Germinal center (tissue), 1 donor: Measurements from ENCODE around the gene LRRC8E.
"Not testable (repeated sequence)": the region's sequence is repeated elsewhere in the genome, so short reads cannot be mapped to it uniquely, and the experiment has no call there.

Experiments used
- DNase-seq: peaks from one replicate; pipeline ENCODE4 v3.0.0; 2012; ENCODE audit warnings: mixed read lengths, low spot score

The LRRC8E gene

DNA sequence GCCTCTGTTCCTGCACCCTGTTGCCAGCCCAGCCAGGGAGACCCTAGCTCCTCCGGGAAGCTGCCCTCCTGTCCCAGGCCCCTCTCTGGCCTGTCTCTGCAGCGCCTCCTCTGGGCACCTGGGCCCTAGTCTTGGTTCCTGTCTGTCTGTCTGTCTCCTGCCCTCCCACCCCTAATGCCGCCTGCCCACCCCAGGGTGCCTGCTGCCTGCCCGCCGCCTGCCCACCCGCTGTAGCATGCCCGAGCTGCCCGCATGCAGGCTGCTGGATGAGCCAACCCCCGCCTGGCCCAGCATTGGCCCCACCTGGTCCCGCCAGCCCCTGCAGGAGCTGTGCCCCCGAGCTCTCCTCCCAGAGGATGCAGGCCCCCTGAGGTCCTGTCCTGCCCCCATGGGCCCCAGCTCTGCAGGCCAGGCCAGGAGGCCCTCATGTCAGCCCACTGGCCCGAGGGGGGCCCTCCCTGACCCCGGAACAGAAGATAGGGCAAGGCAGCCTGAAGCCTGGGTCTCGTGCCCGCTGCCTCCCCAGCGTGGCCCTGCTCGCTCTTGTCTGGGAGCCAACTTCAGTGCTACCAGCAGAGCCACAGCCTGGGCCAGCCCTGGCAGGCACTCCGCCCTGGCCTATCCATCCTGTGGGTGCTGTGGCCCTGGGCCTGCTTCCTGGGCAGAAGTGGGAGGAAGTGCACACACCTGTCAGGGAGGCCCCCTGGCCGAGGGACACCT lies 20.6 kb downstream of the LRRC8E start:
- DNase-seq = no peak

DNA sequence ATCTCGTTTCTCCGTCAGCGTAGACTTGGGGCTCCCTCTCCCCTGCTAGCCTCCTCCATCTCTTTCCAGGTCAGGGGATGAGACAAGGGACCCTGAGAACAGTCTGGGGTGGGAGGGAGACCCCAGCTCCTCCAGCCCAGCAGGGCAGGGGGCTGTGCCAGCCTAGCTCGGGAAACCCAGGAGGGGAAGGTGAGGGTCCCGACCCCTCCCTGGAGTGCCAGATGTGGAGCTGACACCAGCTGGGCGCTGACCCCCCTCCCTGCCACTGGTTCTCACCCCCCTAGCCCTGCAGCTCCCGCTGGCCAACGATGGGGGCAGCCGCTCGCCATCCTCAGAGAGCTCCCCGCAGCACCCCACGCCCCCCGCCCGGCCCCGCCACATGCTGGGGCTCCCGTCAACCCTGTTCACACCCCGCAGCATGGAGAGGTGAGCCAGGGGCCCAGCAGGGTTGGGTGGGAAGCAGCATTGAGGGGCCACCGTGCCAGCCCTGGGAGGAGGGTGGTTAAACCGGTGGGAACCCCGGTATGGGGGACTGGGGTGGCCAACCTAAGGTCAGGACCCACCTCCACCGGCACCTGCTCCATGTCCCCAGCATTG lies 21.3 kb downstream of the LRRC8E start:
- no peak for DNase-seq

DNA sequence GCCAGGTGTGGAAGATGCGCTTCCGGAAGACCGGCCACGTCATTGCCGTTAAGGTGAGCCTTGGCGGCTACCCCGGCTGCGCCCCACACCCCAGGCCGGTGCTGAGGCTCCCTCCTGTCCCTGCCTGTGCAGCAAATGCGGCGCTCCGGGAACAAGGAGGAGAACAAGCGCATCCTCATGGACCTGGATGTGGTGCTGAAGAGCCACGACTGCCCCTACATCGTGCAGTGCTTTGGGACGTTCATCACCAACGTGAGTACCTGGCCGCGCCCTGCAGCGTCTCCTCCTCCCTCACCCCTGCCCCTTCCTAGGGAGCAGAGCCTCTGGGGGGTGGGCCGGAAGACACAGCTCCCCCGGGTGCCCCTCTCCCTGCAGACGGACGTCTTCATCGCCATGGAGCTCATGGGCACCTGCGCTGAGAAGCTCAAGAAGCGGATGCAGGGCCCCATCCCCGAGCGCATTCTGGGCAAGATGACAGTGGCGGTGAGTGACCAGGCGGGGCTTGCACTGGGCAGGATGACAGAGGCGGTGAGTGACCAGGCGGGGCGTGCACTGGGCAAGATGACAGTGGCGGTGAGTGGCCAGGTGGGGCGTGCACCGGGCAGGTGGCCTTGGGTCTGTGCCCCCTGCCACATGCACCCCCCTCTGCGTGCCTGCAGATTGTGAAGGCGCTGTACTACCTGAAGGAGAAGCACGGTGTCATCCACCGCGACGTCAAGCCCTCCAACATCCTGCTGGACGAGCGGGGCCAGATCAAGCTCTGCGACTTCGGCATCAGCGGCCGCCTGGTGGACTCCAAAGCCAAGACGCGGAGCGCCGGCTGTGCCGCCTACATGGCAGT lies 22.2 kb downstream of the LRRC8E start:
- no peak for DNase-seq

DNA sequence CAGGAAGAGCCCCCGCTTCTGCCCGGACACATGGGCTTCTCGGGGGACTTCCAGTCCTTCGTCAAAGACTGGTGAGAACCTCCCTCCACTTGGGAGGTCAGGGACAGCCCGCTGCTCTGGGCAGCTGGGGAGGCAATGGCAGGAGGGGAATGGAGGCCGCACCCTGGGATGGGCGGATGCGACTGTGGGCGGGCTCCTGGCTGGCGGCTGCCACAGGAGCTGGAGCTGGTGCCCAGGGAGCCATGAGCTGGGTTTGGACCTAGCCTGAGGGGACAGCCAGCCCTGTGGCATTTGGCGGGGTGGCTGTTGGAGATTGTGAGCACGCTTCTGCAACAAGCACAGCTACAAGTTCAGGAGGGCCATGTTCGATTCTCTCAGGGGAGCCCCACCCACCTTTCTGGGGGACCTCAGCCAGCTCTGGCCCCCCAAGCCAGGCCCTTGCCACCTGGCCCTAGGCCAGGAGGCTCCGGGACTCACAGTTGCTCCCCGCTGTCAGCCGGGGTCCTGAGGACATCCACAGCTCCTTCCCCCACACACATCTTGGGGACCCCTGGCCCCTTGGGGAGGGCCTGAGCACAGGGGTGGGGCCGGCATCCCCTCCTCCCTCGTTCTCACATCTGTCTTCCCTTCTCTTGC lies 23.3 kb downstream of the LRRC8E start:
- no peak for DNase-seq

DNA sequence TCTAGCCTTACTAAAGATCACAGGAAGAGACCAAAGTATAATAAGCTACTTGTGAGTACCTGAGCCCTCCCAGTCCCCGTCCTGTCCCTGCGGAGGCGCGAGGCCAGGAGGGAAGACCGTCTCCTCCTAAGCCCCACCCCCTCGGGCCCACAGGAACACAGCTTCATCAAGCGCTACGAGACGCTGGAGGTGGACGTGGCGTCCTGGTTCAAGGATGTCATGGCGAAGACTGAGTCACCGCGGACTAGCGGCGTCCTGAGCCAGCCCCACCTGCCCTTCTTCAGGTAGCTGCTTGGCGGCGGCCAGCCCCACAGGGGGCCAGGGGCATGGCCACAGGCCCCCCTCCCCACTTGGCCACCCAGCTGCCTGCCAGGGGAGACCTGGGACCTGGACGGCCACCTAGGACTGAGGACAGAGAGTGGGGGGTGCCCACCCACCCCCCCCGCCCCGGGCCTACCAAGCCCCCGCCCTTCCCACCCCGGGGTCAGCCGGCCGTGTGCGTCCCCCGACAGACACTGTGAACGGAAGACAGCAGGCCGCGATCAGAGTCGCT lies 23.9 kb downstream of the LRRC8E start:
- no peak for DNase-seq

DNA sequence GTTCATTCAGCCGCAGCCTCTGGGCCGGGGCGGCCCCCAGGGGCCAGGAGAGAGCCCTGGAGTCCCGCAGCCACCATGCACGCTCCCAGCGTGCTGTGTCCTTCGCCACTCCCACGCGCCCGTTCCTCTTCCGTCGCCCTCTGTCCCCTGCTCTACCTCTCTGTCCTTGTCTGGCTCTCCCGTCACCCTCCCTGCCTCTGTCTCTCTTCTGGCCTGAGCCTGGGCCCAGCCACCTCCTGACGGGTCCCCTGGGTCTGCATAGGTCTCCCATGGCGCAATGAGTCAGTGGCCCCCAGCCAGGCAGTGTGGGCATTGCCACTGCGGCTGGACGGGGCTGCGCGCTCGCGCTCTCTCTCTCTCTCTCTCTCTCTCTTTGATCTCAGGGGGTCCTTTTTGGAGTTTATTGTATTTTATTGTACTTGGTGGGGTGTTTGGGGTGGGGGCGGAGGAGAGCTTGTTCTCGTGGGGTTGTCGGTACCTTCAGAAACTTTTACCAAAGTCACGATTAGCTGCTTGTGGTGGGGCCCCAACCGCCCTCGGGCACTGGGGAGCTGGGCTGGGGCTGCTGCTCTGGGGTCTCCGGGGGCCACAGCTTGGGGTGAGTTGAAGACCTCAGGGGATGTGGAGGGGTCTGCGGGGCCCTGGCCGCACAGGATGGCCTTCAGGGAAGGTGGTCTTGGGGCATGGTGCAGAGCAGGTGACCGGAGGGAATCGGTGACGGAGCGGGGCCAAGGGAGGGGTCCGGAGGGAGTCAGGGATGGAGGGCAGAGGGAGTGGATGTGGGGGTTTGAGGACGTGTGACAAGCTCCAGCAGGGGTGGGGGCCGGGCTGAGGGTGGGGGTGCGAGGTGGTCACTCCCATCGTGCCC lies 24.6 kb downstream of the LRRC8E start:
- no peak for DNase-seq

DNA sequence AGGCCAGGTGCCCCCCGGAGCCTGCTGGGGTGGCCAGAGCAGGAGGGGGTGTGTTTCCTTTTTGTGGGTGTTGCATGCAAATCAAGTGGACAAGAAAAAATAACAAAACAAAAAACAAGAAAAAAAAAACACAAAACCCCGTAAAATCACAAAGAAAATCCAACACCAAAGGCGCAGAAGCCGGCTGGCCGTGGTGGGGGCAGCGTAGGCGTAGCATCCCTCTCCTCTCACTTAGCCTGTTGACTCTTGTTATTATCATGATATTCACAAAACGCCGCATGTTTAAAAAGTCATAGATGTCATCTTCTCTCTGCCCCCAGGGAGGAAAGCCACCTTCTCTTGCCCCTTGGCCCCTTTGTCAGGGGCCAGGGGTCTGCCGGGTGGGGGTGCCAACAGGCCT lies 25.3 kb downstream of the LRRC8E start:
- no peak for DNase-seq

DNA sequence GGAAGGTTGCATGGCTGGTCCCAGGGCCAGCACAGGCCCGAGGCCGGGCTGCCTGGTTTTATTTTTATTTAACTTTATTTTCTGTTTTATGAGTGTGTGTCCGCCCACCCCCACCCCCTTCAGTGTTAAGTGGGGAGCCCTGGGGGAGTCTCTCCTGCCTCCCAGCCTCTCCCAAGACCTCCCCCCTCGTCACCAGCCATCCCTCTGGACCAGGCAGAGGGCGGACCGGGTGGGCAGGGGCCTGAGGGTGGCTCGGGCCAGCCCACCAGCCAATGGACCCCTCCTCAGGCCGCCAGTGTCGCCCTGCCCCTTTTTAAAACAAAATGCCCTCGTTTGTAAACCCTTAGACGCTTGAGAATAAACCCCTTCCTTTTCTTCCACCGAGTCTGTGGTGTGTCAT lies 25.8 kb downstream of the LRRC8E start:
- no peak for DNase-seq

DNA sequence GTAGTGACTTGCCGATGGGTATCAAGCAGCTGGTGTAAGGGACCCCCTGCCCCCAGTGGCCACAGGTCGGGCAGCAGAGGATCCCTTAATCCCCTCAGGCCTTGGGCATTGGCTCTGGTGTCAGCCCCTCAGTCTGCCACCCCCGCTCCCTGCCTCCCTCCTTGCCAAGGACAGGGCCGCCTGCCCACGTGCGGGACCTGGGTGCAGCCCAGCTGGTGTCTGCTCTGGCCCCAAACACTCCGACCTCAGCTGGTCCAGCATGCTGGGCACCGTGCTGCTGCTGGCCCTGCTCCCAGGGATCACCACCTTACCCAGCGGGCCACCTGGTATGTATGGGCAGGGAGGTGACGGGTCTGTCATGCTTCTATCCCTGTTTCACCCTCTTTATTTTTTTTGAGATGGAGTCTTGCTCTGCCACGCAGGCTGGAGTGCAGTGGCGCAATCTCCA lies 26.3 kb downstream of the LRRC8E start, which contains the start of gene TGFBR3L:
Gene TGFBR3L (plus strand): TSS at position 233 of the 448 bp plus-strand sequence.
- DNase-seq = no peak

DNA sequence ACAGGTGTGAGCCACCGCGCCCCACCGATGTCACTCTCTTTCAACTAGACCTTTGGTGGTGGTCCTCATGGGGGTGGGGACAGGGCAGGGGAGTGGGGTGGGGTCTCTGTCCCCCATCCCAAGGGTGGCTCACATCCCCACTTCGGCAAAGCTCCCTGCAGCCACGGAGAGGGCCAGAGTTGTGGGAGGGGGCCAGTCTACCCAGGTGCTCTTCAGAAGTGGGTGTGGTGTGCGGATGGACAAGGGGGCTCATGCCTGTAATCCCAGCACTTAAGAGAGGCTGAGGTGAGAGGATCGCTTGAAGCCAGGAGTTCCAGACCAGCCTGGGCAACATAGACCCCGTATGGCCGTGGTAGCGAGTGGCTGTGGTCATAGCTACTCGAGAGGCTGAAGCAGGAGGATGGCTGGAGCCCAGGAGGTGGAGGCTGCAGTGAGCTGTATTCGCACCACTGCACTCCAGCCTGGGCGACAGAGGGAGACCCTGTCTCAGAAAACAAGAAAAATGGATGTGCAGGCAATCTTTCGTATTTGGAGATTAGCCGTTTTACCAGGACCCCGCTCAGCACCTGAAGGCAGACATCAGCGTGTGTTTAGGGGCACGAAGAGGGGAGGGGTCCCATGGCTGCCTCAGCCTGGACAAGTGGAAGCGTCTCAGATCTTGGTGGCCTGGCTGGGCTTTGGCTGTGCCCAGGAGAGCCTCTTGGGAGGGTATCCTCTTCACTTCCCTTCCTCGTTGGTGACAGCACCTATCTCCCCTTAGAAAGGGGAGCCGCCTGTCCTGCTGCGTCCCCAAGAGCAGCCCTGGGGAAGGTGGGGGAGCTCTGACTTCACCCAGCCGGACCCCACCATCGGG lies 27.2 kb downstream of the LRRC8E start:
- DNase-seq = no peak

DNA sequence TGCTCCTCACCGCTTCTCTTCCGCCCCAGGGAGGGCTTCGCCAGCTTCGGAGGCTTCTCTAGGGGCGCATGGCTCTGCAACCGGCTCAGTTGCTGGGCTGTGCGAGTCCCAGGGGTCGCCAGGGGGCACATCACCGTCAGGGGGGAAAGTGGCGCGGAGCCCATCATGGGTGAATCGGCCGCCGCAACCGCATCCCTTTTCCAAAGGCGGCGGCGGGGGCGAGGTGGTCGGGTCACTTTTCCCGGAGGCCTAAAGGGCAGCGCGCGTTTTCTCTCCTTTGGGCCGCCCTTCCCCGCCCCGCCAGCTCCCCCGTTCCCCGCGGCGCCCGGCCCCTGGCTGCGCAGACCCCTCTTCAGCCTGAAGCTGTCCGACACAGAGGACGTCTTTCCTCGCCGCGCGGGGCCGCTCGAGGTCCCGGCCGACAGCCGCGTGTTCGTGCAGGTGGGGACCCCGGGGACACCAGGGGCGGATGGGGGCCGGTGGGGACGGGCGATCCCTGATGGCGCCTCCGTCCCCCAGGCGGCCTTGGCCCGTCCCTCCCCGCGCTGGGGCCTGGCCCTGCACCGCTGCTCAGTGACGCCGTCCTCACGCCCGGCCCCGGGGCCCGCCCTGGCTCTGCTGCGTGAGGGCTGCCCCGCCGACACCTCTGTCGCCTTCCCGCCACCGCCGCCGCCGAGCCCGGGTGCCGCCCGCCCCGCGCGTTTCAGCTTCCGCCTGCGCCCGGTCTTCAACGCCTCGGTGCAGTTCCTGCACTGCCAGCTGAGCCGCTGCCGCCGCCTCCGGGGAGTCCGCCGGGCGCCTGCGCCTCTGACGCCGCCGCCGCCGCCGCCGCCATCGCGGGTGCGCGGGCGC lies 28.0 kb downstream of the LRRC8E start:
- peak; percentile 38 for DNase-seq

DNA sequence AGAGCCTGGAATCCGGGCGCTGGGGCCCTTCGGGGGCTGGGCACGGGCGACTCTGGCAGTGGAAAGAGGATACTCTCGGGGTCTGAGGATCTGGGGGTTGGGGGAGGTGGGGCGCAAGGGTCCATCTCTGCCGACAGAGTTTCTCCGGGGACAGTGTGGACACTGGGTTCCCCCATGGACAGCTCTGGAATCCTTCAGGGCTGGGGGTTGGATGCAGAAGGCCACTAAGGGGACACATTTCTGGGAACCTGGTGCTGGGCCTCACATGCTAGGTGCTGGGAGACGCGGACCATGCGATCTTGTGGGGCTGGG lies 28.6 kb downstream of the LRRC8E start:
- no peak for DNase-seq

DNA sequence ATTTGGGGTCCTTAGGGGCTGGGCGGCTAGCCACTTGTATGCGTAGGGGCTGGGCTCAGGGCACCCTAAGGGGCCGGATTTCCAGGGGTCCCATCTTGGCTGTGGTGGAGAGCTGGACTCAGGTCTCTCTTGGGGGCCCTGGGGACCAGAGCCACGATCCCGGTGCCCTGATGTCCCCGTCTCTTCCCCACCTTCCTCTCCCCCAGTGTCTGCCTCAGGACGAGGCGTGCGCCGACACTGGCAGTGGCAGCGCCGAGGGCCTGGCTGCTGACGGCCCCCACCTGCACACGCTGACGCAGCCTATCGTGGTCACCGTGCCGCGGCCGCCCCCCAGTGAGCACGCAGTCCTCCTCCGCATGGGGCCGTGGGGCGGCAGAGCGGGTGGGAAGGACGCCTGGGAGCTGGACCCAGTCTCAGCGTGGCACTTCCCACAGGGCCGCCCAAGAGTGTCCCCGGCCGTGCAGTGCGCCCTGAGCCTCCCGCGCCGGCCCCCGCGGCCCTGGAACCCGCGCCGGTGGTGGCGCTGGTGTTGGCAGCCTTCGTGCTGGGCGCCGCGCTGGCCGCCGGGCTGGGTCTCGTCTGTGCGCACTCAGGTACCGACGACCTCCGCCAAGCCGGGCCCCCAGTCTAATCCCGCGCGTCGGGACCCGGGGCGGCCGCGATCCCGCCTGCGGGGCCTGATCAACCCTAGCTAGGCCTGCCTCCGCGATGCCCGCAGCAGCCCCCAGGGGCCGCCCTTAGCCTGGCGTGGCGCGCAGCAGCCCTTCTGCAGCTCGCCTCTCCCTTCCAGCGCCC lies 29.2 kb downstream of the LRRC8E start:
- peak; percentile 55 for DNase-seq

DNA sequence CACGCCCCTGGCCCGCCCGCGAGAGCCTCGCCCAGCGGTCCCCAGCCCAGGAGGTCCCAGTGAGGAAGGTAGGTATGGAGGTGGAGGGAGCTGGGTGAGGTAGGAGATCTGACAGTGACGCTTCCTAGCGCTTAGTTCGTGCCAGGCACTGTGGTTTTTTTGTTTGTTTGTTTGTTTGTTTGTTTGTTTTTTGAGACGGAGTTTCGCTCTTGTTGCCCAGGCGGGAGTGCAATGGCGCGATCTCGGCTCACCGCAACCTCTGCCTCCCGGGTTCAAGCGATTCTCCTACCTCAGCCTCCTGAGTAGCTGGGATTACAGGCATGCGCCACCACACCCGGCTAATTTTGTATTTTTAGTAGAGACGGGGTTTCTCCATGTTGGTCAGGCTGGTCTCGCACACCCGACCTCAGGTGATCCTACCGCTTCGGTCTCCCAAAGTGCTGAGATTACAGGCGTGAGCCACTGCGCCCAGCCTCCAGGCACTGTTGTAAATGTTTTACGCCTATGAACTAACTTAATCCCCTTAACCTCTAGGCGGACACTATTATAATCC lies 29.8 kb downstream of the LRRC8E start:
- DNase-seq = not testable (repeated sequence)

DNA sequence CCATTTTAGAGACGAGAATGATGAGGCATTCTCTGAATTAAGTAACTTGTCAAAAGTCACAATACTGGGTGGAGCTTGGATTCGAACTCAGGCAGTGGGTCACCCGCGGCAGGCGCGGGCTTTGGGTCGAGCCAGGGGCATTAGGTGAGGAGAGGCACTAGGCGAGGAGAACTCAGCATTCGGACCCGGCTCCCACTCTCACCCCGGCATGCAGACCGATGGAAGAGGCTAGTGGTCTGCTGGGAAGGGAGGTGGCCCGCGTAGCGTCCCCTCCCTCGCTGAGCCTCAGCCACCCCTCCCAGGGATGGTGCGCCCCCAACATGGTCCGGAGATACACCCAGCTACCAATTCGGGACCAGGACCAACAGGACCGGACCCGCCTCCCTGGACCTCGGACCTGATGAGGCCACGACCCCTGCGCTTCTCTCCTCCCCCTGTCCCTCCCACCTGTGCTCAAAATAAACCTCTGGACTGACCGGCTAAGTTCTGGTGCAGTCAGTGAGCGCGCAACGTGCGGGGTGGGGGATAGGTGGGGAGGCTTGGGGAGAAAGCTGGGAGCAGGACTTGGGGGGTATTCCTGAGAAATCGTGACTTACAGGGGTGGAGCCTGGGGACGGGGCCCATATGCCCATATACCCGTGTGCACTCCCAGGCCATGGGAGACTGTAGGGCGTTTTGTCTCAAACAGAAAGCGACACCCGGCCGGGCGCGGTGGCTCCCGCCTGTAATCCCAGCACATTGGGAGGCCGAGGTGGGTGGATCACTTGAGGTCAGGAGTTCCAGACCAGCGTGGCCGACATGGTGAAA lies 30.5 kb downstream of the LRRC8E start:
- no peak for DNase-seq

DNA sequence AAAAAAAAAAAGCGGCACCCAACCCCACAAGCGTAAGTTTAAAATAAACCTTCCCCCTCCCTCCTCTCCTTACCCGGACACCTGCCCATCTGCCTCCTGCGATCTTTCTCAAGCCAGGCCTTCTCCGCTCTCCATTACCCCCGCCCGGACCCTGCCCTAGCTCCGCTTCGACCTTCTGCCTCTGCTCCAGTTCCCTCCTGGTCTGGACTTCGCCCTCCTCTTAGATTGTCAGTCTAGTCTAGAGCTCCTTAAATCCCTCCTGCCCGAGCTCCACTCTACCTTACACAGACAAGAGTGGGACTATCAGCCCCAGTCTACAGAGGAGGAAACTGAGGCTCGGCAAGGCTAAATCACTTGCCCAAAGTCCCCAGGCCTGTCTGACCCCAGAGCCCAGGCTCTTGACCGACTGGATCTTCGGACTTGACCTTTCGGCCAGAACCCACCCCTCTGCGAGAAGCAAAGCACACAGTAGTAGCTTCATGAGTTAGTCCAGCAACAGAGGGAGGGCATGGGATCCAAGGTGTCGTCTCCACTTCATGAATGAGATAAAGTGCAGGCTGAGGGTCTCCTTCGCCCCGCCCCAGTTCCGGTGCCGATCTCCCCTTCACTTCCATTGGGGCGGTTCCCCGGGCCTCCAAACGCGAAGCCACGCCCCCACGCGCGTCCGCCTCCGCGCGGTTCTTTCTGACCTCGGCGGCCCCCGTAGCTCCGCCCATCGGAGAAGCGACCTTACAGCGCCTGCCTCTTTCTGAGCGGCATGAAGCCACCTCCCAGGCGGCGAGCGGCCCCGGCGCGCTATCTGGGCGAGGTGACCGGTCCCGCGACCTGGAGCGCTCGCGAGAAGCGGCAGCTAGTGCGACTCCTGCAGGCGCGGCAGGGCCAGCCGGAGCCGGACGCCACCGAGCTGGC lies 31.6 kb downstream of the LRRC8E start, which contains the start of gene SNAPC2:
Gene SNAPC2 (plus strand): TSS at position 729 of the 909 bp plus-strand sequence. CDS start 29 bp downstream, at position 758.
- DNase-seq = peak; percentile 88
